GM19099 (cell line): Measurements from ENCODE around the gene EPG5.

ENCODE experiments used
- POLR2A ChIP-seq: IDR thresholded peaks from 3 replicates; pipeline ENCODE4 v1.6.1; 2011; ENCODE audit warnings: low read depth; ENCODE audit not compliant: insufficient read length; ENCODE audit errors: extremely low read depth

EPG5 gene

DNA sequence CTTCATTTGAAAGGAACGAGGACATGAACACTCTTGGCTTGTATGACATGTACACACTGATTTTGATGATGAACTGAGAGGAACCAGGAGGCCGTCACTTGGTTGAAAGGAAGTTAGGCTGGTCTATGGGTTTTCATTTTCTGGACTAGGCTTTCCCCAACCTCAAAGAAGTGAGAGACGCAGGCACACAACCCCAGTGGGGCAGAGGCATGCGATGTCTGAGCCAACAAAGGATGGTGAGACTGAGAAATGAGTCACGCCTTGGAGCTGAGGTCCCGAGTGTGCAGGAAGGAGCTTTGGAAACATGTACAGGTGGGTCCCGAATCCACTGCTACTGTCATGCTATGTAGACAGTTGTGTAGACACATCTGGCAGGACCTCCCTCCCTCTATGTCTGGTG, 117.6 kb downstream of the EPG5 start:
- TF ChIP-seq POLR2A: no peak

DNA sequence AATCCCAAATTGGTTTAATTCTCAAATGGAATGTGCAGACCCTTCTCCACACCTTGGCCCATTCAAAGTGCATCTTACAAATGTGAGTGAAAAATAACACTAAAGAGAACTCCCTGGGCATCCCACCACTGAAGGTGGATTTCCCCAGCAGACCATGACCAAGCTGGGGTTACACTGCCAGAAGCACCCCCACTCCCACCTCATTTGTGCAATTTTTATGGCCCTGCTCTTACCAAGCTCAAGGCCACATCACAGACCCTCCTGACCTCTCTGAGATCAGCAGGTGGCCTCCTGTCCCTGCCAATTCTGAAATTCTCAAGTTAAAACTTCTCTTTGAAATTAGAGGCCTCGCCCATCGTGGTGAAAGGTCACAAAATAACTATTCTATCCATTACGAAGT, 120.0 kb downstream of the EPG5 start:
- no peak for TF ChIP-seq POLR2A

DNA sequence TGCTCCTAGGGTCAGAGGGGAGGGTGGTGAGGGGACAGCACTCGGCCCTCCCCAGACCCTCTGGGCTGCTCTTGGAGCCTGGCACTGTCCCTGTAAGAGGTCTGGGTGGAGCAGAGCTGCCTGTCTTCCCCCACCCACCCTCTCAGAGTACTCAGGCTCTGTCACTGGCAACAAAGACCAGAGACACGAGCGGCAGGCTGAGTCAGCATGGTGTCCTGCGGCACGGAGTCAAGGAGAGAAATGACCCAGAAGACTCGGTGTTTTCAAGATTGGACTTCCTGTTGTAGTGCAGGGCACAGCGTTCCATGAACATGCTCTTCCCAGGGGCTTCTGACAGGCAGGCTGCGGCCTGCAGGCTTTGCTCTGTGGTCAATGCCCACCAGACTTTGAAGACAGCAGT, 121.7 kb downstream of the EPG5 start:
- no peak for TF ChIP-seq POLR2A

DNA sequence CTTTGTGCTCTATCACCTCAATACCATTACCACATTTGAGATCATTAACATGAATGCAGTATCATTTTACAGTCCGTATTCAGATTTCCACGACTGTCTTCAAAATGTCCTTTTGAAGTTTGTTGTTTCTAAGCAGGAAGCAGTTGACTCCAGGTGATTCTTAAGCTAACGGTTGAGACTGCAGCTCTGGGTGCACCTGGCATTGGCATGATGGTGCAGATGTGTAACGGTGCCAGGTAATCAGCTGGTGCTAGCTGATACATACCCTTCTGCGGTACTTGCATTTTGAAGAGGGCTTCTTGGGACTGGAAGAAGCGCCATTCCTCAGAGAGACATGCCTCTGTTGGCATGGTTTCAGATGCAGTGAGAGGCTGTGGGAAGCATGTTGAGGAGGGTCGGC, 122.2 kb downstream of the EPG5 start:
- no peak for TF ChIP-seq POLR2A

DNA sequence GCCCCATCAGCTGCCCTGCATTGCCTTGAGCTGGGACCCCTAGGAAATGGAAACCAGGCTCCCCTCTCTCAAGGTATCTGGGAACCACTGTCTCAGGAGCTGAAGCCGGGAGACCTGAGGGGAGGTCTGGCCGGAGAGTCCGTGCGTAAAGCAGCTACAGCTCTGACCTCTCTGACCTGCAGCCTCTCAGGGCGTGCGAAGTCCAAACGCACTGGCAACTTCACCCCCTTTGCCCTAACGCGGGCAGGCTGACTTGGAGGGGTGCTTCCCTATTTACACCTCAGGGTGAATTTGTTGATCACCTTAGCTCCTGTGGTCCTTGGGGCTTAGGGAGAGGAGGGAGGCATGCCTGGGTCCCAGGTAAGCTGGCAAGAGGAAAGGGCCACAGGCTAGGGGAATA, 124.1 kb downstream of the EPG5 start:
- no peak for TF ChIP-seq POLR2A

DNA sequence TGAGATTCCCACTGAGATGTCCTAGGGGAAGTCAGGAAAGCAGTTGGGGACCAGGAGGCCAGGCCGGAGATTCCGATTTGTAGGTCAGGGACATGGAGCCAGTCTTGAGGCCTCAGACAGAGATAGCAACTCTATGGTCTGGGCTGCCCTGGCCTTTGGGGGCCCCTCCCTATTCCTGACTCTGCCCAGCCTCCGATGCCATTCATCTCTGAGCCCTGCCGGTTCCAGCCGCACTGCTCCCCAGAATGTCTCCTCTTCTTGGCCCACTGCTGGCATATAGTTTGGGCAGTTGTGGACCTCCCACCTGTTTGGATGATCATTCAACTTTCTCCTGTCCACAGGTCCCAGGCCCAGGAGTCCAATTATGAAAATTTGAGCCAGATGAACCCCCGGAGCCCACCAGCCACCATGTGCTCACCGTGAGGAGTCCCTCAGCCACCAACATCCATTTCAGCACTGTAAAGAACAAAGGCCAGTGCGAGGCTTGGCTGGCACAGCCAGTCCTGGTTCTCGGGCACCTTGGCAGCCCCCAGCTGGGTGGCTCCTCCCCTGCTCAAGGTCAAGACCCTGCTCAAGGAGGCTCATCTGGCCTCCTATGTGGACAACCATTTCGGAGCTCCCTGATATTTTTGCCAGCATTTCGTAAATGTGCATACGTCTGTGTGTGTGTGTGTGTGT, 125.2 kb downstream of the EPG5 start:
- TF ChIP-seq POLR2A: no peak

DNA sequence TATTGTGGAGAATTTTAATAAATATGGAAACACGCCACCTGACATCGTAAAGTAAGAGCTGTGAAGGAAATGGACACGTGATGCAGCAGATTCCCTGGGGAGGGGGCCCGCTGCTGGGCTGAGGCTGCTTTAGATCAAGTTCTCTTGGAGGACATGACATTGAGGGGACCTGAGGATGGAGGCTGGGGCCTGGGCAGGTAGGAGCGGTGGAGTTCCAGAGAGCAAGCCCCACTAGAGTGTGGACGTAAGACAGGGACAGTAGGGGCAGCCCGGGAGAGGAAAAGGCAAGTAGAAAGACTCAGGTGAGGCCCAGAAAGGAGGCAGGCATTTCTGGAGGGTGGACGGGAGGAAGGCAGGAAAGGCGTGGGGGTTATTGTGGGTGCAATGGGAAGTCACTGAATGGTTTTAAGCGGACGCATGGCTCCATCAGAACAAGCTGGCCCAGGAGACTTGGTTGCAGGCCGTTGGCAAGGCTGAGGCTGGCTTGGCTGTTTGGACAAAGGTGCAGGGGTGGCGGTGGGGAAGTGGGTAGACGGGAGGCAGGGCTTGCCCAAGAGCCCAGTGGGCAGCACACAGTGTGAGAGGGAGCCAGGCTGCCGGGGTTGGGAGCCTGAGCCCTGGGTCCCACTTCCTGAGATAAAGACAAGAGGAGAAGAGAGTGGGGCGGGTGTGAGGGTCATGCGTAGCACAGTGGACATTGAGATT, 125.9 kb downstream of the EPG5 start:
- TF ChIP-seq POLR2A: no peak

DNA sequence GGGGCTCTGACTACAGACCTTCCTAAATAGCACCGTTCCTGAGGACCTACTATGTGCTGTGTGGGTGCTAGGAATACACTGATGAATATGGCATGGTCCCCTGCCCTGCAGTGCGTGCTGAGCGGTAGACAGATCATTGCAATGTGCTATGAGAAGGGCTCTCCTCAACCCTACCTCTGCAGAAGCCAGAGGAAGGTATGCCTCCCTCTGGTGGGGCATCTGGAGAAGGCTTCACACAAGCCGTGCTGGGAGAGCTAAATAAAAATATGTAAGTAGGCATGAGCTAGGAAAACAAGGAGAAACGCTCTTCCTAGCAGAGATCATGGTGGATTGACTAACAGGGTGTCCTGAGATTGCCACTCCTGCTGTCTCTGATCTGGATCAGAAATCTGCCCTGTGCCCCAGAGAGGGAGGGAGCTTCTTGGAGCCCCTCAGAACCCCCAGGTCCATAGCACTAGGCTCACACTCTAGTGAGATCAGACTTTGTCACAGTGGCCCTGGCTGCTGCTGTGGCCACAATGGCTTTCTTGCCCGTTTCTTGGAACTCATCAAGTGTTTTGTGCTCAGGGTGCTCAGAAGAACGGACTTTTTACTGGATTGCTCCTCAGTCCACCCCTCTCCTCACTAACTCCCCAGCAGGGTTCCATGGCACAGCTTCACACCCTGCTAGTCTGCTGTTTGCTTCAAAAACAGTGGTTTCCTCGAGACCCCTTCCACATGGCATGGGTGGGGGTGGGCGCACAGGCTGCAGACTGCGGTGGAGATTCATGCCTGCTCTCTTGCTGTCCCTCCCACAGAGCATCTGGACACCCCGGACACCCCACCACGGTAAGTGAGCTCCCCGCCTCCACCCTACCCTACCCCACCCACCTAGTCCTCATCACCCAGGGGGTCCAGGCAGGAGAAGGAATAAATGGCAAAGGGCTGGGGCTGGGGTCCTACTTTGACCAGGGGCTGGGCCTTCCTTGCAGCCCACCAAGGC, 127.4 kb downstream of the EPG5 start:
- TF ChIP-seq POLR2A: no peak

DNA sequence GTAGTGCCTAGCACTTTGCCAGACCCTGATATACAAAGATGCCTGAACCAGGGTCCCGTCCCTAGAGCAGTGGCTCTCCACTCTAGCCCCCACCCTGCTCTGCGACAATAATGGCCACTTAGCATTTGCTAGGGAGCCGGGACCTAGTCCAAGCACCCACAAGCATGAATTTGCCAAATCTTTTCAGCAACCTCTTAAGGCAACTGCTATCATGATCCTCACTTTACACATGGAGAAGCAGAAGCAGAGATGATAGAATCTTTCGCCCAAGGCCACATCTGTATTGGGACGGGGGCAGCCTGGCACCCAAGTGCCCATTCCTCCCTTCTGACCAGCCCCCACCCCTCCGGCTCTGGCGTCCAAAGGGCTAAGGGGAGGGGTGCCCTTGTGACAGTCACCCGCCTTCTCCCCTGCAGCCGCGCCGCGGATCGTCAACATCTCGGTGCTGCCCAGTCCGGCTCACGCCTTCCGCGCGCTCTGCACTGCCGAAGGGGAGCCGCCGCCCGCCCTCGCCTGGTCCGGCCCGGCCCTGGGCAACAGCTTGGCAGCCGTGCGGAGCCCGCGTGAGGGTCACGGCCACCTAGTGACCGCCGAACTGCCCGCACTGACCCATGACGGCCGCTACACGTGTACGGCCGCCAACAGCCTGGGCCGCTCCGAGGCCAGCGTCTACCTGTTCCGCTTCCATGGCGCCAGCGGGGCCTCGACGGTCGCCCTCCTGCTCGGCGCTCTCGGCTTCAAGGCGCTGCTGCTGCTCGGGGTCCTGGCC, 128.6 kb downstream of the EPG5 start:
- TF ChIP-seq POLR2A: no peak

DNA sequence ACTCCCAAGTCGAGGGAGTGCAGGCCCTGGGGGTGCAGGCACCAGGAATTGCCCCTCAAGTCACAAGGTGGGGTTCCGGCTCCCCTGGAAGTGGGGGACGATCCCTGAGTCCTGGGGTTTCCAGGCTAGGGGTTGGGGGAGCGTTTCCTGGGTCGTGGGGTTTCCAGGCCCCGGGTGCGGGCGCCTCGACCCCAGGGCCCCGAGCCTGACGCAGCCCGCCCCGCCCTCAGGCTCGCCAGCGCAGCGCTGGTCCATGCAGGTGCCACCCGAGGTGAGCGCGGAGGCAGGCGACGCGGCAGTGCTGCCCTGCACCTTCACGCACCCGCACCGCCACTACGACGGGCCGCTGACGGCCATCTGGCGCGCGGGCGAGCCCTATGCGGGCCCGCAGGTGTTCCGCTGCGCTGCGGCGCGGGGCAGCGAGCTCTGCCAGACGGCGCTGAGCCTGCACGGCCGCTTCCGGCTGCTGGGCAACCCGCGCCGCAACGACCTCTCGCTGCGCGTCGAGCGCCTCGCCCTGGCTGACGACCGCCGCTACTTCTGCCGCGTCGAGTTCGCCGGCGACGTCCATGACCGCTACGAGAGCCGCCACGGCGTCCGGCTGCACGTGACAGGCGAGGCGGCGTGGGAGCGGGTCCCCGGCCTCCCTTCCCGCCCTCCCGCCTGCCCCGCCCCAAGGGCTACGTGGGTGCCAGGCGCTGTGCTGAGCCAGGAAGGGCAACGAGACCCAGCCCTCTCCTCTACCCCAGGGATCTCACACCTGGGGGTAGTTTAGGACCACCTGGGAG, 129.7 kb downstream of the EPG5 start:
- no peak for TF ChIP-seq POLR2A

DNA sequence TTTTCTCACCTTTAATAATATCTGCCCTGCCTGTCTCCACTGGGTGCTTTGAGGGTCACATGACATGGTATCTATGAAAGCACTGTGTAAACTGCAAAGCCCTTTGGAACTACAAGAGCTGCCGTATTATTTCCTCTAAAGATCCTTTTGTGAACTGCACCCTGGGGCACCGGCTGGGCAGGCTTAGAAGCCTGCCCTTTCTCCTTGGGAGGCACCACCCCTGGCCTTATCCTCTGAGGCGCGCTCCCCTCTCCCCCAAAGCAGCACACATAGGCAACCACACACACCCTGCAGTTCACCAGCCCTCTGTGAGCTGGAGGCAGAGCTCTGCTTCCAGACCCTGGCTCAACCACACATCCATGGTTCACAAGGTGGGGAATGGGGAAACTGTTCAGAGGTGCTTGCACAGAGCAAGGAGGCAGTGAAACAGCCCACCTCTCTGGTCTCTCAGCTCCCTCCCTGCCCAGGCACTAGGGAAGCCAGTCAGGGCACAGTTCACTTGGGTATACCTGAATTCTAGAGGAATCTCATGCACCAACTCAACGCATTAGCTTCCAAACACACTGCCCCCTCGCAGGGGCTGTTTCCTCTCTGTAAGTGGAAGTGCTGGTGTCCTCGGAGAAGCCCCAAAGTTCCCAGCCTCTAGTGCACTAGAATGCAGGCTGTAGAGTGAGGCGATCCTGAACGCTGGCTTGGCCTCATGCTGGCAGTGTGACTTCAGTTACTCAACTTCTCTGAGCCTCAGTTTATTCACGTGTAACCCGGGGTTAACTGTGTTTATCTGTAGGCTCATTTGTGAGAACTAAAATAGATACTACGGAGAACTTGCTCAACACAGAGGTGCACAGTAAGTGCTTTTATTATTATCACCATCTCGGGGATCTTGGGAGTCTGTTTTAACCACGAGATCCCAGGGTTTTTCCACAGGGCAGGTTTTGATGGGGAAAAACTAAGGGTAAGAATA, 130.6 kb downstream of the EPG5 start:
- TF ChIP-seq POLR2A: no peak

DNA sequence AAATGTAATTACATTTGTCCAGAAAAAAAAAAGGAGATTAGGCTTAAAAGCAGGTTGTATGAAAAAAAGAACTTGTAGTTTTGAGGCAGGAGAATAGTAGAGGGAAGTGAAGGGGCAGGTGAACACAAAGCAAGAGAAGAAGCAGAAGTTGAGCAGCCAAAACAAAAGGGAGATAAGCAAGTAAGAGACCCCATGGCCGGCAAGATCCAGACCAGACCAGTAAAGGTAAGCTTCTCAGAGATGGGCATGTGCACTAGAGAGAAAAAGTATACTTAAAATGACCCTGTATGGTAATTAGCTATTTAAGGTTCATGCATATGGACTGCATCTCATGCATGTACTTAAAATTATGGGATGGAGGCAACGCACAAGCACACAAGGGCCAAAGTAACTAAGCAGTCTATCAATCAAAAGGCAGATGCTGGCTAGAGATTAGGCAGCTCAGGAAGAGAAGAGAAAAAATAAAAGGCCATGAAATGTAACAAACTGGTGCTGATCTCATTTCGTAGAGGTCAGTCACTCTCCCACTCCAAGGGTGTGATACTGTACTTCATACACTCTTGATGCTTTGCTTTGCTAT, 132.0 kb downstream of the EPG5 start:
- TF ChIP-seq POLR2A: no peak

DNA sequence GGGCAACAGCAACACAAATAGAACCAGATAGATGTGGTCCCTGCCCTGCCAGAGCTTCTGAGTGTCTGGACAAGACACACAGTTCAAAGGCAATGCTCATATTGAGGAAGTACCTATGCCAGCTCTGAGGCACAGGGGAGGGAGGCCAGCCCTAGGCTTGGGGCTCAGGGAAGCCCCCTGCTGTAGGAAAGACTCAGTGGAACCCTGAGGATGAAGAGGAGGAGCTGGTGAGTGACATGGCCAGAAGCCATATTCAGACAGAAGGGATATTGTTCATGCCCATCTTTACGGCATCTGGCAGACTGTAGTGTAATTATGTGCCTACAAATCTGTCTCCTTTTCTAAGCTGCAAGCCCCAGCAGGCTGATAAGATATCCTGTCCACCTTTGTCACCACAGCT, 132.8 kb downstream of the EPG5 start:
- no peak for TF ChIP-seq POLR2A

DNA sequence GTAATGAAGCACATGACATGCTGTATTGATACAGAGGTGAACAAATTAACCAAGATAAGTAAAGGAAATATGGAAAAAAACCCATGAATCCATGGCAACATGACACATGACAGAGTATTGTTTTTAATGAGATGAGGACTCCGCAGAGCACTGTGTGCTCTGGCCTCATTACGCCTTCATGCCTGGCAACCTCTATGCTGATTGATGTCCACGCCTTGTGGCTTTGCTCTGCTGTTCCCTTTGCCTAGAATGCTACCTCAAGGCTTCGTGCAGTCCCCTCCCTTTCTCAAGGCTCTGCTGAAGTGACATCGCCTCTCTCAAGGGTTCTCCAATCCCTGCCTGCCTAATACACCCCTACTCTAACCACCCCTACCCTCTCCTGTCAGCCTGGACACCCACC, 133.3 kb downstream of the EPG5 start:
- TF ChIP-seq POLR2A: no peak
